ENCODE results near the gene FAM110C.
"Not testable (repeated sequence)": the region's sequence is repeated elsewhere in the genome, so short reads cannot be mapped to it uniquely, and the experiment has no call there.

GRCh38 chr2:24591-24990 is 21.7 kb downstream of the FAM110C start:
- not testable (repeated sequence) for TF ChIP-seq POLR2A (IDR thresholded peaks at IDR 0.05; ENCODE audit: low read depth, low read length); POLR2AphosphoS5 (IDR thresholded peaks at IDR 0.05; ENCODE audit: low read depth, low read length); TAF1 (IDR thresholded peaks at IDR 0.05; ENCODE audit: borderline replicate concordance, low read depth, low read length)
